GM12873 (cell line): ENCODE results near the gene BNC2.

Experiments
- TF ChIP-seq, protein P1 (sequence below): IDR thresholded peaks from 2 replicates; pipeline ENCODE4 v1.5.1; 2012; ENCODE audit warnings: low read depth, mild to moderate bottlenecking, moderate library complexity, low read length, control low read depth; ENCODE audit not compliant: insufficient read depth; ENCODE audit errors: missing control alignments

The BNC2 gene, protein sequence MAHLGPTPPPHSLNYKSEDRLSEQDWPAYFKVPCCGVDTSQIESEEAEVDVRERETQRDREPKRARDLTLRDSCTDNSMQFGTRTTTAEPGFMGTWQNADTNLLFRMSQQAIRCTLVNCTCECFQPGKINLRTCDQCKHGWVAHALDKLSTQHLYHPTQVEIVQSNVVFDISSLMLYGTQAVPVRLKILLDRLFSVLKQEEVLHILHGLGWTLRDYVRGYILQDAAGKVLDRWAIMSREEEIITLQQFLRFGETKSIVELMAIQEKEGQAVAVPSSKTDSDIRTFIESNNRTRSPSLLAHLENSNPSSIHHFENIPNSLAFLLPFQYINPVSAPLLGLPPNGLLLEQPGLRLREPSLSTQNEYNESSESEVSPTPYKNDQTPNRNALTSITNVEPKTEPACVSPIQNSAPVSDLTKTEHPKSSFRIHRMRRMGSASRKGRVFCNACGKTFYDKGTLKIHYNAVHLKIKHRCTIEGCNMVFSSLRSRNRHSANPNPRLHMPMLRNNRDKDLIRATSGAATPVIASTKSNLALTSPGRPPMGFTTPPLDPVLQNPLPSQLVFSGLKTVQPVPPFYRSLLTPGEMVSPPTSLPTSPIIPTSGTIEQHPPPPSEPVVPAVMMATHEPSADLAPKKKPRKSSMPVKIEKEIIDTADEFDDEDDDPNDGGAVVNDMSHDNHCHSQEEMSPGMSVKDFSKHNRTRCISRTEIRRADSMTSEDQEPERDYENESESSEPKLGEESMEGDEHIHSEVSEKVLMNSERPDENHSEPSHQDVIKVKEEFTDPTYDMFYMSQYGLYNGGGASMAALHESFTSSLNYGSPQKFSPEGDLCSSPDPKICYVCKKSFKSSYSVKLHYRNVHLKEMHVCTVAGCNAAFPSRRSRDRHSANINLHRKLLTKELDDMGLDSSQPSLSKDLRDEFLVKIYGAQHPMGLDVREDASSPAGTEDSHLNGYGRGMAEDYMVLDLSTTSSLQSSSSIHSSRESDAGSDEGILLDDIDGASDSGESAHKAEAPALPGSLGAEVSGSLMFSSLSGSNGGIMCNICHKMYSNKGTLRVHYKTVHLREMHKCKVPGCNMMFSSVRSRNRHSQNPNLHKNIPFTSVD

DNA sequence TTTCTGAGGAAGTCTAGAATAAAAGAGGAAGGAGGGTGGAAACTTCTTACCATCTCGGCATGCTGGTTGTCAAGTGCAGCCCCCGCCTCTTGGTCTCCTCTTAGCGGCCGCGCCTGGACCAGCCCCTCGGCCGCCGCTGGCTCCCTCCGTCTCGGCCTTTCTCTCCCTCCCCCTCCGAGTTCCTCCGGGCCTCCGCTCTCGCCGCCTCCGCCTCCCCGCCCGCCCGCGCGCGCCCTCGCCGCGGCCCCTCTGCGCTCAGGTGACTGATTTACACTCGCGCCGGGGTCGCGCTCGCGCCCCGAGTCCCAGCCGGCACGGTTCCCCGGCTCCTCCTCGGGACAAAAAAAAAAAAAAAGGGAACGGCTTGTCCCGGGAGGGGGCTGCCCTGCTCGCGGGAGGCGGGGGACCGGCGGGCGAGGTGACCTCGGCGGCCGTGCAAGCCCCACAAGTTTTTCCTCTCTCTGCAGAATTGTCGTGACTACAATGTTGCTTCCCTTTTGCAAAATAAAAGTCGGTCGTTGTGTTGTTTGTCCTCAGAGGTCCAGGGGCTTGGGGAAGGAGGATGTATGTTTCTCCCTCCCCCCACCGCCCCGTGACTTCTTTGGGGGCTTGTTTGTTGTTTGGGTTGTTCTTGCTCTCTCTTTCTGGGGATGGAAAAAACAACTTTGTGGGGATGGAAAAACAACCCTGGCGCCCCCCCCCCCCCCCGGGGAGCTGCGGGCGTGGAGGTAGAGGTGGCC, at the start of gene BNC2:
TSS of gene BNC2 (minus strand) at position 75 of the 740 bp plus-strand sequence. CDS start at position 53, 22 bp downstream.
- TF ChIP-seq, protein P1, sequence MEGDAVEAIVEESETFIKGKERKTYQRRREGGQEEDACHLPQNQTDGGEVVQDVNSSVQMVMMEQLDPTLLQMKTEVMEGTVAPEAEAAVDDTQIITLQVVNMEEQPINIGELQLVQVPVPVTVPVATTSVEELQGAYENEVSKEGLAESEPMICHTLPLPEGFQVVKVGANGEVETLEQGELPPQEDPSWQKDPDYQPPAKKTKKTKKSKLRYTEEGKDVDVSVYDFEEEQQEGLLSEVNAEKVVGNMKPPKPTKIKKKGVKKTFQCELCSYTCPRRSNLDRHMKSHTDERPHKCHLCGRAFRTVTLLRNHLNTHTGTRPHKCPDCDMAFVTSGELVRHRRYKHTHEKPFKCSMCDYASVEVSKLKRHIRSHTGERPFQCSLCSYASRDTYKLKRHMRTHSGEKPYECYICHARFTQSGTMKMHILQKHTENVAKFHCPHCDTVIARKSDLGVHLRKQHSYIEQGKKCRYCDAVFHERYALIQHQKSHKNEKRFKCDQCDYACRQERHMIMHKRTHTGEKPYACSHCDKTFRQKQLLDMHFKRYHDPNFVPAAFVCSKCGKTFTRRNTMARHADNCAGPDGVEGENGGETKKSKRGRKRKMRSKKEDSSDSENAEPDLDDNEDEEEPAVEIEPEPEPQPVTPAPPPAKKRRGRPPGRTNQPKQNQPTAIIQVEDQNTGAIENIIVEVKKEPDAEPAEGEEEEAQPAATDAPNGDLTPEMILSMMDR: no peak

DNA sequence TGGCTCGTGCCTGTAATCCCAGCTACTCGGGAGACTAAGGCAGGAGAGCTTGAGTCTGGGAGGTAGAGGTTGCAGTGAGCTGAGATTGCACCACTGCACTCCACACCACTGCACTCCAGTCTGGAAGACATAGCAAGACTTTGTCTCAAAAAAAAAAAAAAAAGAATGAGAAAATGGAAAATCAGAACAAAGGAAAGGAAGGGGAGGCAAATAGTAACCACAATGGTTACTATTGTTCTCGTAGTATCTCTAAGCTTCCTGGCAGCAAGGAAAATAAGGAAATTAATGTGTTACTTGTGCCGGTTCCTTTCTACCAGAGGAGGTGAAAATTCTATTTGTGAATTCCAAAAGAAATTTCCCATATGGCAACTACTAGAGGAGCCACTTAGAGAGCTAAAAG, 48.5 kb upstream of the BNC2 start:
- TF ChIP-seq, protein P1: no peak

DNA sequence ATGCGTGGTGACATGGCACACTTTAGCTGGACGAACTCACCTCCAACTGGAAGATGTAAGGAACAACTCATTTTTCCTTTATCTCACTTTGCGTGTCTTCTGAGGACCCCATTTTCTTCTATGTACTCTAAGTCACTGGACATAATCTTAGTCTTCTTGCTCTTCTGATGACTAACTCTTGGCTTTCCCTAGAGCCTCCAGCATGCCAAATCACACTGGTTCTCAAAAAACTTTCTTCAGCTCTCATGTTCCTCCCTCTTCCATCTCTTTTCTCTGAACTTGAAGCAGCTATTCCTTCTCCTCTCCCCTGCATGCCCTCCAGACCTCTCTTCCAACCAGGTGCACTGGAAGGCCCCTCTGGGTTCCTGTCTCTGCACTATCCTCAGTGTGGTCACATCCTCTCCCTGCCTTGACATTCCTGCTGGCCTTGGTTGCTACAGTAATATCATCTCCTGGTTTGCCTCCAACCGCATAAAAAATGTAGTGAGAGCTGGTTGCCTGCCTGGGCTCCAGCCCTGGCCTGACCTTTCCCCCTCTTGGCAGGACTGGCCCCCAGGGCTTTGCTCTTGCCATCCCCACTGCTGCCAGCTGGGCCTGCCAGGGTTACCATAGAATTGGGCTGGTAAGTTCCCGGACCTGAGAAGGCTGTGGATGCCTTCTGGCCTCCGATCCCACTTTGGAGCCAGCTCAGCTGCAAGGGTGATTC, 44.8 kb upstream of the BNC2 start:
- TF ChIP-seq, protein P1: no peak

DNA sequence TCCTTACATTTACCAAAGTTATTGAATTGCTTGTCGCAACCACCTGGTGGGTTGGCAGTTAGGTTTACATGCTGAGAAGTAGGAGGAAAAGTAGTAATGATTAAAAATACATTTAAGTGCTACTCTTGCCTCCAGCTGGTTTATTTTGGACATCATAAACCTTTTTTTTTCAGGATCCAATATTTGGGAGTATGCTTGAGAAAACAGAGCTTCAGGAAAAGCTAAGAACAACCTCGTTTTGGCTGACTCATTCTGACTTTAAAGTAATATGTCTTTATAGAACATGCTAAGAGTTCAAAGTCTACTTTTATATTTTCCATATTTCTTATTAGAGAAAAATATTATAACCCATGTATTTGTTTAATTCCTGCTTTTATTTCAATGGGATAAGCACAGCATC, 41.7 kb upstream of the BNC2 start:
- TF ChIP-seq, protein P1: no peak

DNA sequence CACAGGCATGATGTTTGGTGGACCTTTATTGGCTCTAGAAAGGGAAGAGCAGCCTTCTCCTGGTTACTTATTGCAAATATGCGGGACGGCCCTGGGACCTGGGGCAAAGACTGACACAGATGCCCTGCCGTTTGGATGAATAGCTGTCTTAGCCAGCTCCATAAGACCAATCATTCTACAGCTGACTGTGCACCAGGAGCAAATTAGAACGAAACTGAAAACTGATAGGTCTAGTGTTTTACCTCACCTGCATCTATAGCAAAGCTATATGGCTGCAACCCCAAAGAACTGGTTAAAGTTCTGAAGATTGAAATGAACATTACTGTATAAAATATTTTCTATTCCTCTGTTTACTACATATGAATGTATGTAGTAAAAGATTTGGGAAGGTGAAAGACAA, 34.2 kb upstream of the BNC2 start:
- TF ChIP-seq, protein P1: no peak

DNA sequence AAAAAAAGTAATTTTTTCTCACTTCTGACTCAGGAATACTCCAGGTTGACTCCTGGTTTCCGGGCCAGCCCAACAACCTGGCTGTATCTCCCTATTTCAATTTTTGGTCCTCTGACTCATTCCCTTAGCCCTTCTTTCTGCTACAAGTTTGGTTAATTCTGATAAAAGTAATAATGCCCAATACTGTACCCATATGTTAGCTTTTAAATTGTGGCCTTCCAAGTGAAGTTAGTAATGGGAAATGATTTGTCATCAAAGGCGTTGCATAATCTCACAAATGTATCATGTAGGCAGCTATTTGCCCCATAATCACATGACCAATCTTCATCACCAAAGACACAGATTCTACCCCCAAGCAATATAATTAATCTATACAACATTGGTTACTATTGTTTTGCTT, 31.1 kb upstream of the BNC2 start:
- TF ChIP-seq, protein P1: no peak
